Keratinocyte (primary cell): ENCODE measurements around the gene ZHX3. TPM values are rescaled to one million over a fixed set of nuclear protein-coding genes. Genes with fewer than 3 reads are reported as not detected.

Source experiments
- DNase-seq: peaks from one replicate; pipeline ENCODE4 v3.0.0-alpha.2; 2011; ENCODE audit warnings: low read depth, missing footprints, low spot score
- FAIRE-seq: peaks from 2 replicates; lab custom pipeline; 2011; peaks lifted over from hg19 to GRCh38; lab: Jason Lieb, UNC
- H2AFZ ChIP-seq: 2 replicates; pipeline ENCODE4 v1.6.0; 2012; ENCODE audit warnings: low read length, control low read depth, inconsistent platforms; ENCODE audit not compliant: control insufficient read depth
- H3K27ac ChIP-seq: 2 replicates; pipeline ENCODE4 v1.5.1; 2011; ENCODE audit warnings: low read length; ENCODE audit not compliant: control insufficient read depth, insufficient read depth
- H3K27me3 ChIP-seq: 3 replicates; pipeline ENCODE4 v1.6.0; 2011; ENCODE audit warnings: low read length; ENCODE audit not compliant: control insufficient read depth, insufficient read depth; ENCODE audit errors: extremely low read depth
- H3K36me3 ChIP-seq, 2 experiments: 2 replicates in 1 of 2; 3 replicates in 1 of 2; pipeline ENCODE4 v1.5.1; 2011; ENCODE audit warnings: low read length in 2 of 2, mild to moderate bottlenecking in 1 of 2; ENCODE audit not compliant: control insufficient read depth in 2 of 2, insufficient read depth in 2 of 2; ENCODE audit errors: extremely low read depth in 1 of 2
- H3K4me1 ChIP-seq: 3 replicates; pipeline ENCODE4 v1.5.1; 2011; ENCODE audit warnings: low read length; ENCODE audit not compliant: control insufficient read depth, insufficient read depth; ENCODE audit errors: extremely low read depth
- H3K4me2 ChIP-seq: 3 replicates; pipeline ENCODE4 v1.6.0; 2011; ENCODE audit warnings: low read depth, low read length; ENCODE audit not compliant: control insufficient read depth, insufficient read depth; ENCODE audit errors: extremely low read depth
- H3K4me3 ChIP-seq, 3 experiments: fragments of 200-600 bp in 1 of 3; sonication (generic) in 1 of 3; 2 replicates in 2 of 3; 3 replicates in 1 of 3; pipeline ENCODE4 v1.5.1; 2011 to 2016; ENCODE audit warnings: low read length in 3 of 3, mild to moderate bottlenecking in 3 of 3, control low read depth in 2 of 3, inconsistent platforms in 1 of 3, low read depth in 1 of 3, mixed read lengths in 1 of 3, mixed run types in 1 of 3, moderate library complexity in 1 of 3; ENCODE audit not compliant: control insufficient read depth in 2 of 3, insufficient read depth in 2 of 3; ENCODE audit errors: extremely low read depth in 1 of 3
- H3K79me2 ChIP-seq: 2 replicates; pipeline ENCODE4 v1.6.0; 2012; ENCODE audit warnings: low read length; ENCODE audit not compliant: control insufficient read depth, insufficient read depth
- H3K9ac ChIP-seq: 3 replicates; pipeline ENCODE4 v1.6.0; 2011; ENCODE audit warnings: low read length; ENCODE audit not compliant: control insufficient read depth, insufficient read depth; ENCODE audit errors: extremely low read depth
- H3K9me1 ChIP-seq: 3 replicates; pipeline ENCODE4 v1.6.0; 2011; ENCODE audit warnings: low read length; ENCODE audit not compliant: control insufficient read depth, insufficient read depth; ENCODE audit errors: extremely low read depth
- H3K9me3 ChIP-seq: 2 replicates; pipeline ENCODE4 v1.5.1; 2012; ENCODE audit warnings: low read depth, low read length; ENCODE audit not compliant: control insufficient read depth
- H4K20me1 ChIP-seq: 3 replicates; pipeline ENCODE4 v1.6.0; 2011; ENCODE audit warnings: low read length; ENCODE audit not compliant: control insufficient read depth, insufficient read depth; ENCODE audit errors: extremely low read depth
- EZH2 ChIP-seq: IDR thresholded peaks from one replicate; pipeline ENCODE4 v1.6.1; 2012; ENCODE audit warnings: inconsistent platforms, mild to moderate bottlenecking, low read length, moderate library complexity
- dilution Hi-C: fragments of 300-500 bp; cut with MboI; formaldehyde crosslinking; loops from one replicate; pipeline ENCODE4 v1.7.0; 2020; ENCODE audit warnings: low sequenced_read_pairs; ENCODE audit not compliant: extremely low pct_ligation_motif_present
- polyA plus RNA-seq, 5 experiments: library from polyadenylated mRNA; depleted of rRNA in 3 of 5; stranded (reverse) in 3 of 5; stranded (forward) in 1 of 5; unstranded in 1 of 5; fragments of >200 nt; gene quantifications; 1 replicate in 1 of 5; 2 replicates in 3 of 5; 3 replicates in 1 of 5; pipeline versions ENCODE4 v1.2.1 to v1.2.3, GENCODE V29; 2011 to 2012; ENCODE audit warnings: missing spikeins in 2 of 5, low read depth in 1 of 5, low replicate concordance in 1 of 5
- TF ChIP-seq, protein P1 (sequence below), 3 experiments: IDR thresholded peaks in 1 of 3; conservative IDR thresholded peaks in 1 of 3; optimal IDR thresholded peaks in 1 of 3; 2 replicates in 2 of 3; 3 replicates in 1 of 3; pipeline versions ENCODE3 to v1.5.1; 2011; ENCODE audit warnings: low read length in 3 of 3, mild to moderate bottlenecking in 3 of 3, moderate library complexity in 2 of 3, control low read depth in 1 of 3, inconsistent platforms in 1 of 3; ENCODE audit not compliant: insufficient read depth in 2 of 3; ENCODE audit errors: extremely low read depth in 1 of 3

ZHX3 gene
- polyA plus RNA-seq, 1 donor (not counting 4 experiments of a cell fraction or from before 2014, with no cell fraction given) = 16.5 TPM

DNA sequence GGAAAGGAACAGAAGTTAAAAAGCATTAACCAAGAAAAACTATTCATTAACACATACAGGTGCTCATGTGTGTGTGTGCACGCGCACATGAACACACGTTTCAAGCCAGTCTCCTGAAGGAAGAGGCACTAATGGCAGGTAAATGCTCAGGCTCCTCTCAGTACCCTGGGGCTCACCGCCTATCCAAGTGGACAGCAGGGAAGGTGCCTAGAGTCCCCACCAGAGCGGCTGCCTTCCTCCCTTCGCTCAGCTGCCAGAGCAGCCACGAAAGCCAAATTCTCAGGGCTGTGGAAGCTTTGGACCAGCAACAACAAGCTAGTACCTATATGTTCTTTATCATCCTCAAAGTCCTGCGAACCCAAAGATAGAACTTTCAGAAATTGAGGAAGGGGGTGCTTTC is 137.6 kb downstream of the ZHX3 start:
- no peak overlapping the region for H3K27ac ChIP-seq
- no peaks in the 10 kb centered on the region for H3K9me3 ChIP-seq
- H3K36me3 ChIP-seq = peaks cover 11 to 18% of the 10 kb centered on the region in 2 experiments
- TF ChIP-seq EZH2 = no peak
- TF ChIP-seq, protein P1, sequence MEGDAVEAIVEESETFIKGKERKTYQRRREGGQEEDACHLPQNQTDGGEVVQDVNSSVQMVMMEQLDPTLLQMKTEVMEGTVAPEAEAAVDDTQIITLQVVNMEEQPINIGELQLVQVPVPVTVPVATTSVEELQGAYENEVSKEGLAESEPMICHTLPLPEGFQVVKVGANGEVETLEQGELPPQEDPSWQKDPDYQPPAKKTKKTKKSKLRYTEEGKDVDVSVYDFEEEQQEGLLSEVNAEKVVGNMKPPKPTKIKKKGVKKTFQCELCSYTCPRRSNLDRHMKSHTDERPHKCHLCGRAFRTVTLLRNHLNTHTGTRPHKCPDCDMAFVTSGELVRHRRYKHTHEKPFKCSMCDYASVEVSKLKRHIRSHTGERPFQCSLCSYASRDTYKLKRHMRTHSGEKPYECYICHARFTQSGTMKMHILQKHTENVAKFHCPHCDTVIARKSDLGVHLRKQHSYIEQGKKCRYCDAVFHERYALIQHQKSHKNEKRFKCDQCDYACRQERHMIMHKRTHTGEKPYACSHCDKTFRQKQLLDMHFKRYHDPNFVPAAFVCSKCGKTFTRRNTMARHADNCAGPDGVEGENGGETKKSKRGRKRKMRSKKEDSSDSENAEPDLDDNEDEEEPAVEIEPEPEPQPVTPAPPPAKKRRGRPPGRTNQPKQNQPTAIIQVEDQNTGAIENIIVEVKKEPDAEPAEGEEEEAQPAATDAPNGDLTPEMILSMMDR (optimal IDR thresholded peaks at IDR 0.05 in 1 of 3, IDR thresholded peaks at IDR 0.05 in 1 of 3, conservative IDR thresholded peaks at IDR 0.05 in 1 of 3; ENCODE audit: extremely low read depth in 1 of 3, insufficient read depth in 2 of 3, low read length in 3 of 3) = no peak
- peaks cover 2% of the 10 kb centered on the region for H3K79me2 ChIP-seq
- DNase-seq (no peak), FAIRE-seq (no peak)
- no peak overlapping the region for H3K4me2 ChIP-seq
- H2AFZ ChIP-seq = no peak overlapping the region
- H3K4me3 ChIP-seq = no peak overlapping the region
- dilution Hi-C loops = no loop called here
- H3K9ac ChIP-seq = no peak overlapping the region
- H3K4me1 ChIP-seq = peaks cover 42% of the 10 kb centered on the region
- no peaks in the 10 kb centered on the region for H3K27me3 ChIP-seq
- H3K9me1 ChIP-seq = no peaks in the 10 kb centered on the region
- no peaks in the 10 kb centered on the region for H4K20me1 ChIP-seq

DNA sequence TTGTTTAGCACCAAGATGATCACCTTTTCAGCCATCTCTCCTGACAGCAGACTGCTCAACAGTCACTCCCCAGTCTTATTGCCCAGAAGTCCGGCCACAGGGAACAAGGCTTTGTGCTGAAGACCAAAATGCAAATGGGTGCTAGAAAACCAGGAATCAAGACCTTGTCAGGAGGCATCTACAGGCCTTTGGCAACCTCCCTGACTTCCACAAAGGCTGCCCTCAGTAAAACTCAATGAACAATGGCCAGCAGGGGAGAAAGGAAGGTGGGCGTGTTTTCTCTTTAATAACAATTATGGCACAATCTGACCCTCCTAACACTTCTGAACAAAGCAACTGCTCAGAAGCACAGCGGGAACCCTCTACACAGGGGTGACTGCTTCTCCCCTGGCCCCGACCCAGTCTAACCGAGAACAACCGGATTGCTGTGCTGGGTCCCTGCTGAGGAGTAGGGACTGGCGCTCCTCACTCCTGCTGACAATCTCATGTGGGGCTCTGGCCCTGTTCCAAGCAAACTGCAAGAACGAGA is 138.6 kb downstream of the ZHX3 start:
- Histone ChIP-seq H3K79me2 (peaks cover 2% of the 10 kb centered on the region), H3K9me3 (no peaks in the 10 kb centered on the region), H4K20me1 (no peaks in the 10 kb centered on the region), H3K4me1 (peaks cover 45% of the 10 kb centered on the region), H3K4me3 (no peak overlapping the region), H3K9me1 (no peaks in the 10 kb centered on the region), H2AFZ (no peak overlapping the region), H3K9ac (no peak overlapping the region), H3K4me2 (no peak overlapping the region), H3K27me3 (no peaks in the 10 kb centered on the region), H3K27ac (no peak overlapping the region), H3K36me3 (peaks cover 14 to 26% of the 10 kb centered on the region in 2 experiments)
- DNase-seq (no peak), FAIRE-seq (no peak)
- TF ChIP-seq, protein P1 (optimal IDR thresholded peaks at IDR 0.05 in 1 of 3, IDR thresholded peaks at IDR 0.05 in 1 of 3, conservative IDR thresholded peaks at IDR 0.05 in 1 of 3; ENCODE audit: extremely low read depth in 1 of 3, insufficient read depth in 2 of 3, low read length in 3 of 3) = no peak
- TF ChIP-seq EZH2 = no peak
- dilution Hi-C loops = no loop called here
